Omental fat pad (tissue), 4 donors: ENCODE measurements around the gene MTF2. TPM values are rescaled to one million over a fixed set of nuclear protein-coding genes. Genes with fewer than 3 reads are reported as not detected.

Experiments used
- ATAC-seq: fragments of 150-250 bp; one replicate; pipeline ENCODE4 v1.9.1; 2016; ENCODE audit warnings: mild to moderate bottlenecking, moderate library complexity; ENCODE audit not compliant: low FRiP score
- DNase-seq: peaks from one replicate; pipeline ENCODE4 v3.0.0-alpha.2; 2019; ENCODE audit warnings: low spot score
- total RNA-seq, 4 donors: library from RNA; depleted of rRNA; stranded (reverse); fragments of >200 nt; gene quantifications; one replicate each; pipeline ENCODE4 v1.1.0, GENCODE V29; 2016
- TF ChIP-seq, protein P1 (sequence below), 3 donors: fragments of 450-650 bp; IDR thresholded peaks; one replicate each; pipeline ENCODE4 v1.5.1; 2016 to 2017; ENCODE audit warnings: antibody characterized with exemption in 3 of 3, mild to moderate bottlenecking in 3 of 3, moderate library complexity in 2 of 3

The MTF2 gene
- total RNA-seq, 4 donors from 2014 or later, result 8.4 to 27.6 (median 14.1) TPM

DNA sequence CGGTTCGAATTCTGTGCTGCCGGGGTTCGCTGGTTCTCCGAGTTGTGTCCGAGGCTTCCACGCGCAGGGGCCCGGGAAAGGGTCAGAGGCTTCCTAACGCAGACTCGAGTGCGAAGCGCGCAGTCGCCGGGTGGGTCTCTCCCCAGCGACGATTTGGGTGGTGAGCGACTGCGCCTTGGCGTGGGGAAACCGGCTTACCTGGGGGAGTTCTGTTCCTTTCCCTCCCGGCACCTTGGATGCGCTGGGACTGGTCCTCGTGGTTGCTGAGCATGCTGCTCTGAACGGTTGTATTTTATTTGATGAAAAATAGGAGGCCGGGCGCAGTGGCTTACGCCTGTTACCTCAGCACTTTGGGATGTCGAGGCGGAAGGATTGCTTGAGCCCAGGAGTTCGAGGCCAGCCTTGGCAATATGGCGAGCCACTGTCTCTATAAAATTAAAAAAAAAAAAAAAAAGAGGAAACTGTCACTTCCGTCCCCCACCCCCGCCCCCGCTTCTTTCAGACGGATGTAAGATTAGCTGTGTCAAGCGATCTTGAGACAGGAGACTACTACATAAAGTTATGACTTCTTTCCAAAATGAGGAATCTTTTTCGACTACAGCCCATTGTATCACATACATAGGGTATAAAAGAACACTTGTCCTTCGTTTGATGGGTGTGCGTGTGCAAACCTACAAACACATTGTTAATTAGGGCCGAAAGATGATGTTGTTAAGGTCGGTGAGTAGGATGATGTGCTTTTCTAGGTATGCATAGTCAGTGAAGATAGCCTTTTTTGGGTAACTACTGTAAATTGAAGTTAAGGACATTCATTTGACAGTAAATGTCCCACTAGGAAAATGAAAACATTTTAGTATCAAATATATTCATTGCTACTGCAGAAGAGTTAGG, 101.9 kb downstream of the MTF2 start, which contains the start of gene CCDC18:
Gene CCDC18 (plus strand): TSS at position 2 of the 891 bp plus-strand sequence. CDS start 2,638 bp downstream, outside the sequence.
- TF ChIP-seq, protein P1, sequence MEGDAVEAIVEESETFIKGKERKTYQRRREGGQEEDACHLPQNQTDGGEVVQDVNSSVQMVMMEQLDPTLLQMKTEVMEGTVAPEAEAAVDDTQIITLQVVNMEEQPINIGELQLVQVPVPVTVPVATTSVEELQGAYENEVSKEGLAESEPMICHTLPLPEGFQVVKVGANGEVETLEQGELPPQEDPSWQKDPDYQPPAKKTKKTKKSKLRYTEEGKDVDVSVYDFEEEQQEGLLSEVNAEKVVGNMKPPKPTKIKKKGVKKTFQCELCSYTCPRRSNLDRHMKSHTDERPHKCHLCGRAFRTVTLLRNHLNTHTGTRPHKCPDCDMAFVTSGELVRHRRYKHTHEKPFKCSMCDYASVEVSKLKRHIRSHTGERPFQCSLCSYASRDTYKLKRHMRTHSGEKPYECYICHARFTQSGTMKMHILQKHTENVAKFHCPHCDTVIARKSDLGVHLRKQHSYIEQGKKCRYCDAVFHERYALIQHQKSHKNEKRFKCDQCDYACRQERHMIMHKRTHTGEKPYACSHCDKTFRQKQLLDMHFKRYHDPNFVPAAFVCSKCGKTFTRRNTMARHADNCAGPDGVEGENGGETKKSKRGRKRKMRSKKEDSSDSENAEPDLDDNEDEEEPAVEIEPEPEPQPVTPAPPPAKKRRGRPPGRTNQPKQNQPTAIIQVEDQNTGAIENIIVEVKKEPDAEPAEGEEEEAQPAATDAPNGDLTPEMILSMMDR (IDR thresholded peaks at IDR 0.05), result no peak
- DNase-seq (no peak), ATAC-seq (no peak)

DNA sequence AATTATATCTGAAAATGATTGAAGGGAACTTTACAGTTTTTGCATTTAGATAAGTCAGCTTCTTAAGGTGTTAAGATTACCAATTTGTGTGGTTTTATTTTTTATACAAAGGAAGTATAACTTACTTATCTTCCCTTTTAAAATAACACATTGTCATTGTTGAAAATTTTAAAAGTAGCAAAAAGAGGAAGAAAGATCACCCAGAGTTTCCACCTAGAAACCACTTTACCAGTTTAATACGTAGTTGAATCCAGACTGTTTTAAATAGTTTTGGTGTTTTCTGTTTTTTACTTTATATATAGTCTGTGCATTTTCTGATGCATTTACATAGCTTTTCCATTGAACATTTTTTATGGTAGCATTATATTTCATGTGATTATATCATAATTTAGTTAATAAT, 107.6 kb downstream of the MTF2 start:
- no peak for DNase-seq
- TF ChIP-seq, protein P1 (IDR thresholded peaks at IDR 0.05), result no peak
- ATAC-seq, result no peak

Other genes starting within 250 kb of the MTF2 start
- 1,000 to 10,000 TPM; 1,480 to 1,916 (median 1,561) TPM for gene RPL5, start 247.2 kb upstream of the MTF2 start, total RNA-seq
- 10 to 100 TPM in 3 of 4 donors, 1 to 10 TPM in 1; 9.1 to 27.2 (median 18.3) TPM for gene DIPK1A, start 117.8 kb upstream of the MTF2 start, total RNA-seq
- gene TMED5, start 101.1 kb downstream of the MTF2 start, total RNA-seq, result 100 to 1,000 TPM in 3 of 4 donors, 10 to 100 TPM in 1; 57.2 to 189 (median 136) TPM
- gene CCDC18, start 101.4 kb downstream of the MTF2 start, total RNA-seq, result 10 to 100 TPM in 2 of 4 donors, 1 to 10 TPM in 2; 8.2 to 12.6 (median 10.1) TPM